K562 (cell line): ENCODE measurements around the gene PRMT2. TPM values are rescaled to one million over a fixed set of nuclear protein-coding genes. Genes with fewer than 3 reads are reported as not detected.
A peak's percentile ranks its signal among the peaks of the same experiment; 100 is the strongest.
"Not testable (repeated sequence)": the region's sequence is repeated elsewhere in the genome, so short reads cannot be mapped to it uniquely, and the experiment has no call there.

Experiments
- ATAC-seq: fragments of 200-7000 bp; cut with Tn5 transposase; 3 replicates; pipeline ENCODE4 v1.9.1; 2020; ENCODE audit warnings: moderate library complexity
- BruUV-seq: library from RNA; stranded (reverse); fragments of 400-500 nt; replicated peaks from 2 replicates; lab custom pipeline; 2021; lab: Mats Ljungman, UMichigan
- CTCF ChIA-PET: fragments of 300-600 bp; formaldehyde crosslinking; extraction: SDS; loops from one replicate; lab custom pipeline; 2021; ENCODE audit warnings: low intra/inter-chr PET ratio; lab: Yijun Ruan, JAX
- POLR2A ChIA-PET: fragments of 300-600, 350-650 bp; sonication (Branson Sonifier 250); formaldehyde crosslinking; extraction: SDS; loops from one replicate; lab custom pipeline; 2021; ENCODE audit warnings: antibody characterized with exemption, inconsistent platforms; lab: Yijun Ruan, JAX
- DNase-seq, 4 experiments: peaks; one replicate each; pipeline versions ENCODE4 v3.0.0 to v3.0.0-alpha.2; 2011 to 2018; ENCODE audit warnings: low spot score in 3 of 4, mixed read lengths in 3 of 4; ENCODE audit errors: extremely low read depth in 1 of 4
- FAIRE-seq: peaks from 2 replicates; lab custom pipeline; 2011; peaks lifted over from hg19 to GRCh38; lab: Jason Lieb, UNC
- H2AFZ ChIP-seq: 2 replicates; pipeline ENCODE4 v1.6.0; 2011; ENCODE audit warnings: low read depth, low read length, control low read depth, inconsistent platforms
- H3K27ac ChIP-seq: fragments of 200-600 bp; 3 replicates; pipeline ENCODE4 v1.8.0; 2011; ENCODE audit warnings: low read depth, mild to moderate bottlenecking, control low read depth, inconsistent platforms, low read length, moderate library complexity, mixed read lengths; ENCODE audit errors: extremely low read depth
- H3K27me3 ChIP-seq, 2 experiments: fragments of 300-600 bp in 1 of 2; 2 replicates in 1 of 2; 3 replicates in 1 of 2; pipeline versions ENCODE4 v1.6.0 to v1.8.0; 2011; ENCODE audit warnings: inconsistent platforms in 2 of 2, low read length in 2 of 2, mild to moderate bottlenecking in 1 of 2, mixed read lengths in 1 of 2, moderate library complexity in 1 of 2; ENCODE audit not compliant: control insufficient read depth in 2 of 2, insufficient read depth in 2 of 2
- H3K36me3 ChIP-seq: fragments of 300-600 bp; 3 replicates; pipeline ENCODE4 v1.8.0; 2011; ENCODE audit warnings: mild to moderate bottlenecking, low read length, inconsistent platforms; ENCODE audit not compliant: control insufficient read depth, insufficient read depth
- H3K4me1 ChIP-seq, 2 experiments: fragments of 200-600 bp in 1 of 2; replicated peaks in 1 of 2; 2 replicates in 1 of 2; 3 replicates in 1 of 2; pipeline versions ENCODE4 v1.5.1 to v1.8.0; 2011; ENCODE audit warnings: inconsistent platforms in 2 of 2, low read length in 2 of 2, mild to moderate bottlenecking in 1 of 2, mixed read lengths in 1 of 2, moderate library complexity in 1 of 2; ENCODE audit not compliant: control insufficient read depth in 2 of 2, insufficient read depth in 2 of 2
- H3K4me2 ChIP-seq: 2 replicates; pipeline ENCODE4 v1.6.1; 2011; ENCODE audit warnings: low read length, control low read depth, inconsistent platforms, mixed read lengths; ENCODE audit not compliant: insufficient read depth
- H3K4me3 ChIP-seq: fragments of 200-600 bp; sonication (generic), shearing (Covaris generic); 2 replicates; pipeline ENCODE4 v1.5.1; 2016; ENCODE audit warnings: control low read depth, inconsistent platforms
- H3K79me2 ChIP-seq: fragments of 200-600 bp; 3 replicates; pipeline ENCODE4 v1.8.0; 2011; ENCODE audit warnings: low read length, inconsistent platforms; ENCODE audit not compliant: control insufficient read depth, insufficient read depth
- H3K9ac ChIP-seq, 2 experiments: 2 replicates each; pipeline versions ENCODE4 v1.6.0 to v1.6.1; 2011; ENCODE audit warnings: low read depth in 2 of 2, low read length in 2 of 2, control low read depth in 1 of 2, inconsistent platforms in 1 of 2, mild to moderate bottlenecking in 1 of 2, mixed read lengths in 1 of 2; ENCODE audit not compliant: insufficient read depth in 1 of 2
- H3K9me1 ChIP-seq: one replicate; pipeline ENCODE4 v1.6.0; 2011; ENCODE audit warnings: inconsistent platforms, mild to moderate bottlenecking, low read length, moderate library complexity; ENCODE audit not compliant: control insufficient read depth, insufficient read depth
- H3K9me3 ChIP-seq: replicated peaks from 2 replicates; pipeline ENCODE4 v1.5.1; 2011; ENCODE audit warnings: low read depth, low read length, inconsistent platforms; ENCODE audit not compliant: control insufficient read depth, insufficient read depth
- H4K20me1 ChIP-seq: replicated peaks from 2 replicates; pipeline ENCODE4 v1.6.1; 2011; ENCODE audit warnings: low read length, inconsistent platforms, mixed read lengths; ENCODE audit not compliant: control insufficient read depth, insufficient read depth
- C11orf30 ChIP-seq: fragments of 450-650 bp; IDR thresholded peaks from 2 replicates; pipeline ENCODE4 v1.6.1; 2016; ENCODE audit warnings: low read depth, mild to moderate bottlenecking
- MAFF ChIP-seq: IDR thresholded peaks from 2 replicates; pipeline ENCODE4 v1.6.1; 2012; ENCODE audit warnings: low read length, improper control_type of control experiment
- MAFK ChIP-seq: IDR thresholded peaks from 2 replicates; pipeline ENCODE4 v1.6.1; 2011; ENCODE audit warnings: low read length, improper control_type of control experiment
- ZNF316 ChIP-seq: fragments of 450-650 bp; IDR thresholded peaks from 2 replicates; pipeline ENCODE4 v1.6.1; 2016
- ZNF449 ChIP-seq: fragments of 250-450 bp; sonication (Bioruptor Pico); IDR thresholded peaks from 2 replicates; pipeline ENCODE4 v1.8.0; 2022; ENCODE audit warnings: moderate library complexity, mild to moderate bottlenecking, inconsistent platforms
- WGBS: fragments of 100-300 bp; shearing (Covaris generic); methylation state at CpG from one replicate; pipeline ENCODE4 v1.1.6; 2016; ENCODE audit warnings: low coverage, mixed read lengths; ENCODE audit not compliant: insufficient coverage; ENCODE audit errors: missing lambda C conversion rate; 5-methylcytosine and 5-hydroxymethylcytosine counted together
- in situ Hi-C: fragments of 300-500 bp; cut with MboI; formaldehyde crosslinking; loops from 4 replicates; pipeline ENCODE4 v1.15.0; 2018; ENCODE audit warnings: inconsistent platforms, mixed read lengths
- intact Hi-C: fragments of 100-400 bp; cut with micrococcal nuclease; formaldehyde crosslinking; loops from 2 replicates; pipeline ENCODE4 v1.14.2; 2022
- polyA plus RNA-seq, 8 experiments: library from polyadenylated mRNA; depleted of rRNA in 4 of 8; stranded (reverse) in 5 of 8; unstranded in 3 of 8; fragments of >200 nt; fragmentation: Nextera tagmentation in 2 of 8; fragmentation: Illumina TruSeq in 1 of 8; extraction: Ambion mirVana in 2 of 8; extraction: Trizol in 1 of 8; gene quantifications; 2 replicates each; pipeline versions ENCODE4 v1.2.1 to v1.2.3, GENCODE V29; 2011 to 2014; ENCODE audit warnings: inconsistent platforms in 1 of 8, missing spikeins in 1 of 8
- total RNA-seq, 7 experiments: library from RNA; depleted of rRNA in 6 of 7; stranded (reverse); fragments of >200 nt in 6 of 7; fragmentation: Illumina TruSeq in 2 of 7; extraction: Trizol in 2 of 7; gene quantifications; 2 replicates each; pipeline versions ENCODE4 v1.2.1 to v1.2.3, GENCODE V29; 2011 to 2021; ENCODE audit warnings: low replicate concordance in 1 of 7

The PRMT2 gene
- total and polyA plus RNA-seq, 9 of the 15 experiments (the other 6 are each of a cell fraction or from before 2014, with no cell fraction given): 37.2 to 85.7 (median 59.3) TPM

- Histone ChIP-seq H3K36me3 (peaks cover 7% of the 10 kb centered on the region; the same call in 1 of the 3 replicates), H3K9me1 (no peaks in the 10 kb centered on the region), H3K9ac (no peak overlapping the region), H3K4me1 (peaks cover 0 to 10% of the 10 kb centered on the region in 2 experiments; a peak in 1 of 5 replicates), H3K79me2 (no peaks in the 10 kb centered on the region), H3K4me2 (no peak overlapping the region), H2AFZ (no peak overlapping the region), H3K27ac (no peak overlapping the region), H4K20me1 (no peaks in the 10 kb centered on the region), H3K4me3 (no peak overlapping the region), H3K27me3 (no peaks in the 10 kb centered on the region), H3K9me3 (no peaks in the 10 kb centered on the region)
- no TSS peak for BruUV-seq
- in situ Hi-C loops (no loop called here), intact Hi-C loops (no loop called here)
- CTCF ChIA-PET: no interaction called here
- no peak for TF ChIP-seq ZNF449 (CRISPR knock-in tag)
- TF ChIP-seq MAFK: peak; percentile 25; the same call in 1 of the 2 replicates
- peak; percentile 85 for TF ChIP-seq ZNF316
- peak; percentile 42; the same call in 1 of the 2 replicates for TF ChIP-seq C11orf30
- peak; percentile 42; the same call in 1 of the 2 replicates for TF ChIP-seq MAFF
- POLR2A ChIA-PET: interaction anchor here (0.6 kb wide), 1 partner anchor 345 kb away, joined by 3 read pairs; no protein-coding TSS in a partner anchor
- FAIRE-seq (no peak), DNase-seq (no peak), ATAC-seq (no peak)
- WGBS: 27% methylated on average over 2 of the region's 2 CpGs
Observed at GRCh38 chr21:46668381-46668780, 32.9 kb downstream of the PRMT2 start.

- H3K4me2 ChIP-seq, H3K9me1 ChIP-seq, H3K27me3 ChIP-seq, H3K9ac ChIP-seq, POLR2A ChIA-PET, FAIRE-seq, H3K79me2 ChIP-seq, ATAC-seq, in situ Hi-C loops, H2AFZ ChIP-seq, intact Hi-C loops, H4K20me1 ChIP-seq, BruUV-seq, H3K9me3 ChIP-seq, CTCF ChIA-PET, H3K4me3 ChIP-seq, DNase-seq, H3K36me3 ChIP-seq, H3K27ac ChIP-seq: not testable (repeated sequence)
- WGBS: 40% methylated on average over 2 of the region's 5 CpGs
- H3K4me1 ChIP-seq: peaks cover 0 to 10% of the 10 kb centered on the region in 2 experiments; a peak in 1 of 5 replicates
Observed at GRCh38 chr21:46668904-46669303, 33.4 kb downstream of the PRMT2 start.
